ENCODE results near the gene DHX35.

GRCh38 chr20:39072132-39072531 lies 110.0 kb downstream of the DHX35 start:
- TF ChIP-seq POLR2A (IDR thresholded peaks at IDR 0.05; ENCODE audit: low read length) (no peak), GATA1 (IDR thresholded peaks at IDR 0.05; ENCODE audit: low read depth, low read length) (no peak)
